Trophoblast cell (in vitro differentiated cells and primary cell): ENCODE measurements around the gene C3orf70.
"Not testable (repeated sequence)": the region's sequence is repeated elsewhere in the genome, so short reads cannot be mapped to it uniquely, and the experiment has no call there.

Source experiments
- DNase-seq, 2 donors: peaks; one replicate each; pipeline ENCODE4 v3.0.0-alpha.2; 2016
- H2AFZ ChIP-seq: 2 replicates; pipeline ENCODE4 v1.6.1; 2013; ENCODE audit warnings: low read length, moderate library complexity, mild to moderate bottlenecking; ENCODE audit not compliant: insufficient read depth, poor library complexity
- H2AK5ac ChIP-seq: 2 replicates; pipeline ENCODE4 v1.6.1; 2013; ENCODE audit warnings: mild to moderate bottlenecking, low read length
- H2BK120ac ChIP-seq: 2 replicates; pipeline ENCODE4 v1.6.1; 2013; ENCODE audit warnings: low read length, mild to moderate bottlenecking, moderate library complexity; ENCODE audit not compliant: insufficient read depth, poor library complexity
- H2BK12ac ChIP-seq: 2 replicates; pipeline ENCODE4 v1.6.1; 2013; ENCODE audit warnings: mild to moderate bottlenecking, low read length, moderate library complexity
- H2BK5ac ChIP-seq: 2 replicates; pipeline ENCODE4 v1.6.1; 2013; ENCODE audit warnings: low read length, low read depth, moderate library complexity, mild to moderate bottlenecking; ENCODE audit not compliant: poor library complexity
- H3K14ac ChIP-seq: 2 replicates; pipeline ENCODE4 v1.6.1; 2013; ENCODE audit warnings: mild to moderate bottlenecking, low read length
- H3K18ac ChIP-seq: 2 replicates; pipeline ENCODE4 v1.6.1; 2013; ENCODE audit warnings: mild to moderate bottlenecking, low read length
- H3K23ac ChIP-seq: 2 replicates; pipeline ENCODE4 v1.6.1; 2013; ENCODE audit warnings: low read length
- H3K27ac ChIP-seq: 2 replicates; pipeline ENCODE4 v1.5.1; 2013; ENCODE audit warnings: low read depth, mild to moderate bottlenecking, inconsistent platforms, low read length, moderate library complexity
- H3K27me3 ChIP-seq: 2 replicates; pipeline ENCODE4 v1.6.1; 2013; ENCODE audit warnings: inconsistent platforms, mild to moderate bottlenecking, low read length, moderate library complexity; ENCODE audit not compliant: insufficient read depth
- H3K36me3 ChIP-seq, 2 experiments: 1 replicate in 1 of 2; 2 replicates in 1 of 2; pipeline ENCODE4 v1.6.1; 2013; ENCODE audit warnings: low read length in 2 of 2, mild to moderate bottlenecking in 2 of 2, moderate library complexity in 1 of 2; ENCODE audit not compliant: insufficient read depth in 2 of 2, control insufficient read depth in 1 of 2
- H3K4ac ChIP-seq: 2 replicates; pipeline ENCODE4 v1.6.1; 2013; ENCODE audit warnings: low read depth, mild to moderate bottlenecking, low read length, moderate library complexity
- H3K4me1 ChIP-seq, 2 experiments: 1 replicate in 1 of 2; 2 replicates in 1 of 2; pipeline ENCODE4 v1.6.1; 2013; ENCODE audit warnings: low read length in 2 of 2, mild to moderate bottlenecking in 2 of 2, moderate library complexity in 1 of 2; ENCODE audit not compliant: insufficient read depth in 2 of 2, control insufficient read depth in 1 of 2
- H3K4me2 ChIP-seq: 2 replicates; pipeline ENCODE4 v1.6.1; 2013; ENCODE audit warnings: inconsistent platforms, mild to moderate bottlenecking, low read length, moderate library complexity
- H3K4me3 ChIP-seq: 2 replicates; pipeline ENCODE4 v1.5.1; 2013; ENCODE audit warnings: mild to moderate bottlenecking, low read depth, low read length, inconsistent platforms
- H3K79me1 ChIP-seq: one replicate; pipeline ENCODE4 v1.6.1; 2013; ENCODE audit warnings: low read length
- H3K79me2 ChIP-seq: 2 replicates; pipeline ENCODE4 v1.6.1; 2013; ENCODE audit warnings: low read length, mild to moderate bottlenecking; ENCODE audit not compliant: control insufficient read depth, insufficient read depth, poor library complexity
- H3K9ac ChIP-seq: 2 replicates; pipeline ENCODE4 v1.6.1; 2013; ENCODE audit warnings: mild to moderate bottlenecking, low read length
- H3K9me3 ChIP-seq: 2 replicates; pipeline ENCODE4 v1.6.1; 2013; ENCODE audit warnings: low read depth, mild to moderate bottlenecking, control low read depth, inconsistent platforms, low read length; ENCODE audit not compliant: insufficient read depth
- H4K12ac ChIP-seq: 2 replicates; pipeline ENCODE4 v1.6.1; 2013; ENCODE audit warnings: low read depth, mild to moderate bottlenecking, low read length, moderate library complexity
- H4K8ac ChIP-seq: 2 replicates; pipeline ENCODE4 v1.6.1; 2013; ENCODE audit warnings: low read depth, mild to moderate bottlenecking, low read length, moderate library complexity
- H4K91ac ChIP-seq: one replicate; pipeline ENCODE4 v1.6.1; 2013; ENCODE audit warnings: low read depth, mild to moderate bottlenecking, low read length, moderate library complexity
- WGBS: extraction: QIAGEN DNeasy Blood & Tissue Kit; methylation state at CpG from one replicate; pipeline ENCODE4 v1.1.7; 2013; ENCODE audit warnings: missing lambda C conversion rate; ENCODE audit not compliant: insufficient read length, insufficient coverage; ENCODE audit errors: extremely low coverage; 5-methylcytosine and 5-hydroxymethylcytosine counted together

The C3orf70 gene

GRCh38 chr3:185109012-185109411, 43.8 kb downstream of the C3orf70 start:
- not testable (repeated sequence) for DNase-seq

DNA sequence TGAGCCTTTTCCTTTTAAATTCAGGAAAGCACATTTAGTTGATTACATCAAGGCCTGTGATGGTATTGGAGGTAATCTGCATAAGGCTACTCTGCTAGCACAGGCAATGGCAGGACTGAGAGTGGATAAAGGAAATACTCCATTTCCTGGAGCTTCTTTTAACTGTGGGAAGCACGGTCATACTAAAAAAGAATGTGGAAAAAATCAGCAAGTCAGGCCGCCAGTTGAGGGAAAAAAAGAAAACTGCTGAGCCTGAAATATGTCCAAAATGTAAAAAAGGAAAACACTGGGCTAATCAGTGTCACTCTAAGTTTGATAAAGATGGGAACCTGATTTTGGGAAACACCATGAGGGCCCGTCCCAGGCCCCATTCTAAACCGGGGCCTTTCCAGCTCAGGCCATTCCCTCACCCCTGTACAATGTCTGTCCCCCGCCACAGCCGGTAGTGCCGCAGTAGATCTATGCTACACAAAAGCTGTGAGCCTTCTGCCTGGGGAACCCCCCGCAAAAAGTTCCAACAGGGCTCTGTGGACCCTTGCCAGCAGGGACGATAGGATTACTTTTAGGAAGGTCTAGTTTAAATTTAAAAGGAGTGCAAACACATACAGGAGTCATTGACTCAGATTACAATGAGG, 46.5 kb downstream of the C3orf70 start:
- H3K4me3 ChIP-seq, H4K8ac ChIP-seq, H3K9me3 ChIP-seq, H2AFZ ChIP-seq, H3K23ac ChIP-seq, H3K18ac ChIP-seq, H2AK5ac ChIP-seq, H3K4me1 ChIP-seq, H3K9ac ChIP-seq, H3K27me3 ChIP-seq, H3K27ac ChIP-seq, H3K36me3 ChIP-seq, H4K91ac ChIP-seq, H2BK12ac ChIP-seq, H4K12ac ChIP-seq, H3K4ac ChIP-seq, H2BK5ac ChIP-seq, H3K14ac ChIP-seq, DNase-seq, H3K79me2 ChIP-seq, H2BK120ac ChIP-seq, H3K79me1 ChIP-seq, H3K4me2 ChIP-seq: not testable (repeated sequence)
- no CpG with 5 or more reads among the region's 9 CpGs for WGBS

More at GRCh38 chr3:185109012-185109411, 43.8 kb downstream of the C3orf70 start:
- H2BK5ac ChIP-seq, H3K9ac ChIP-seq, H3K36me3 ChIP-seq, H3K27me3 ChIP-seq, H4K8ac ChIP-seq, H3K79me1 ChIP-seq, H3K4me1 ChIP-seq, H3K79me2 ChIP-seq, H3K27ac ChIP-seq, H3K9me3 ChIP-seq, H3K4me2 ChIP-seq, H3K23ac ChIP-seq, H3K18ac ChIP-seq, H4K91ac ChIP-seq, H2BK12ac ChIP-seq, H2AFZ ChIP-seq, H2AK5ac ChIP-seq, H4K12ac ChIP-seq, H3K4ac ChIP-seq, H2BK120ac ChIP-seq, H3K14ac ChIP-seq, H3K4me3 ChIP-seq: not testable (repeated sequence)
- no CpG with 5 or more reads among the region's 2 CpGs for WGBS

GRCh38 chr3:185103359-185104127, 49.3 kb downstream of the C3orf70 start:
- Histone ChIP-seq H3K9me3 (peaks cover 2% of the 10 kb centered on the region), H3K4me1 (no peaks in the 10 kb centered on the region), H3K27ac (no peak overlapping the region), H3K36me3 (no peaks in the 10 kb centered on the region), H3K4ac (no peak overlapping the region), H4K12ac (no peak overlapping the region), H4K8ac (no peak overlapping the region), H3K14ac (no peak overlapping the region), H3K79me1 (no peaks in the 10 kb centered on the region), H3K4me2 (no peak overlapping the region), H2BK120ac (no peak overlapping the region), H2BK5ac (no peak overlapping the region), H3K79me2 (no peaks in the 10 kb centered on the region), H3K27me3 (no peaks in the 10 kb centered on the region), H4K91ac (no peak overlapping the region), H3K18ac (no peak overlapping the region), H2AK5ac (no peak overlapping the region), H3K23ac (no peak overlapping the region), H2BK12ac (no peak overlapping the region), H2AFZ (no peak overlapping the region), H3K9ac (no peak overlapping the region), H3K4me3 (no peak overlapping the region)
- peak; percentile 23 to 60 for DNase-seq
- no CpG with 5 or more reads among the region's 7 CpGs for WGBS

DNA sequence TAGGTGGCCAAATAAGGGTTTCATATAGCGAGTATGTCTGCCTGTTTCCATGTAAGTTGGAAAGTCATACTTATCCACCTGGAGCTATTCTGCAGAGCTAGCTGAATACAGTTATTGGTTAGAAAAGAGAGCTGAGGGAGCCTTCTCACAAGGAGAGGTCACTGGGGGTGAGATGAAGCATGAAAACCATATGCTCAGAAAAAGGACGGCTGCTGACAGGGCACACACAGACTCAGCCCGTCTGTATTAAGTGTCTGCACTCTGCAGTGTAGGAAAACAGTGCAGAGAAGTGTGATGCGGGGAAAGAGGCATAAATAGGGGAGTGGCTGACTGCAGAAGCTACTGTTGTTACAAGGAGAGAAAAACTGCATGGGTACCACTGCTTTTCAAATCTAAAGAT, 58.2 kb downstream of the C3orf70 start:
- Histone ChIP-seq H3K36me3 (no peaks in the 10 kb centered on the region), H3K18ac (no peak overlapping the region), H3K4me2 (no peak overlapping the region), H3K9ac (no peak overlapping the region), H2BK12ac (no peak overlapping the region), H3K23ac (no peak overlapping the region), H4K12ac (peak overlapping the region; percentile 59), H2BK5ac (no peak overlapping the region), H2AFZ (no peak overlapping the region), H3K9me3 (no peaks in the 10 kb centered on the region), H3K14ac (no peak overlapping the region), H3K27me3 (no peaks in the 10 kb centered on the region), H3K27ac (no peak overlapping the region), H3K79me1 (no peaks in the 10 kb centered on the region), H3K4ac (no peak overlapping the region), H3K4me3 (no peak overlapping the region), H4K91ac (no peak overlapping the region), H2AK5ac (no peak overlapping the region), H3K79me2 (no peaks in the 10 kb centered on the region), H2BK120ac (no peak overlapping the region), H4K8ac (no peak overlapping the region), H3K4me1 (no peaks in the 10 kb centered on the region)
- WGBS, result no CpG with 5 or more reads among the region's 4 CpGs
- no peak for DNase-seq
